ENCODE measurements around the gene VGLL4. TPM values are rescaled to one million over a fixed set of nuclear protein-coding genes. Genes with fewer than 3 reads are reported as not detected.

Gene VGLL4
- total and polyA plus RNA-seq, 2 experiments from 2014 or later = 30.9 to 46.5 TPM

DNA sequence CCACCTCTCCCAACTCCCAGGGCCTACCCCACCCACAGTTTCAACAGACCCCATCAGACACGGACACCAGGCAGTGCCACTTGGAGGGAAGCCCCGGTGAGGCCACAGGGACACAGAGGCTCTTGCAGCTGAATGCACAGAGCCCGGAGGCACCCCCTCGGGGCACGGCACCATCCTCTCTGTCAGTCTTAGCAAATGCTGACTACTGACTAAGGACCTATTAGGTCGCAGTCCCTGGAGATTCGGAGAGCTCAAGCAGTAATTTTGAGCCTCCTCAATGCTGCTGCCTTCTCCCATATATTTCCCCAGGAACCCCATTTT lies 79.9 kb downstream of the VGLL4 start:
- no peak overlapping the region for H3K9ac ChIP-seq
- no peaks in the 10 kb centered on the region for H3K27me3 ChIP-seq (replicated peaks; ENCODE audit: insufficient read depth)
- no peak overlapping the region for H3K4me2 ChIP-seq (ENCODE audit: unreplicated experiment)
- peaks cover 16% of the 10 kb centered on the region for H3K4me1 ChIP-seq (ENCODE audit: insufficient read depth)
- H4K20me1 ChIP-seq (ENCODE audit: insufficient read depth) = no peaks in the 10 kb centered on the region
- no peaks in the 10 kb centered on the region for H3K9me2 ChIP-seq (ENCODE audit: insufficient read depth)
- H3K36me3 ChIP-seq (ENCODE audit: low read depth) = peaks cover 11% of the 10 kb centered on the region; the same call in 1 of the 2 replicates
- H3K79me2 ChIP-seq (ENCODE audit: insufficient read depth) = peaks cover 91% of the 10 kb centered on the region
- no peak overlapping the region for H3K27ac ChIP-seq
- DNase-seq = no peak
- in situ Hi-C loops (cut with MboI) = no loop called here
- no peaks in the 10 kb centered on the region for H3K9me3 ChIP-seq (ENCODE audit: low read depth)
- peaks cover 29% of the 10 kb centered on the region for H3F3A ChIP-seq (ENCODE audit: insufficient read depth)
- H2AFZ ChIP-seq = no peak overlapping the region
- no peak overlapping the region for H3K4me3 ChIP-seq
- TF ChIP-seq EZH2 (IDR thresholded peaks at IDR 0.05; ENCODE audit: insufficient read depth, poor library complexity, severe bottlenecking) (no peak), EZH2phosphoT487 (IDR thresholded peaks at IDR 0.05; ENCODE audit: insufficient read depth, low read depth) (no peak)
- WGBS, 2 experiments (ENCODE audit: low coverage in 1 of 2, low lambda C conversion rate in 2 of 2, missing lambda C conversion rate in 2 of 2) = 83 to 93% methylated on average over 7 of the region's 7 CpGs

DNA sequence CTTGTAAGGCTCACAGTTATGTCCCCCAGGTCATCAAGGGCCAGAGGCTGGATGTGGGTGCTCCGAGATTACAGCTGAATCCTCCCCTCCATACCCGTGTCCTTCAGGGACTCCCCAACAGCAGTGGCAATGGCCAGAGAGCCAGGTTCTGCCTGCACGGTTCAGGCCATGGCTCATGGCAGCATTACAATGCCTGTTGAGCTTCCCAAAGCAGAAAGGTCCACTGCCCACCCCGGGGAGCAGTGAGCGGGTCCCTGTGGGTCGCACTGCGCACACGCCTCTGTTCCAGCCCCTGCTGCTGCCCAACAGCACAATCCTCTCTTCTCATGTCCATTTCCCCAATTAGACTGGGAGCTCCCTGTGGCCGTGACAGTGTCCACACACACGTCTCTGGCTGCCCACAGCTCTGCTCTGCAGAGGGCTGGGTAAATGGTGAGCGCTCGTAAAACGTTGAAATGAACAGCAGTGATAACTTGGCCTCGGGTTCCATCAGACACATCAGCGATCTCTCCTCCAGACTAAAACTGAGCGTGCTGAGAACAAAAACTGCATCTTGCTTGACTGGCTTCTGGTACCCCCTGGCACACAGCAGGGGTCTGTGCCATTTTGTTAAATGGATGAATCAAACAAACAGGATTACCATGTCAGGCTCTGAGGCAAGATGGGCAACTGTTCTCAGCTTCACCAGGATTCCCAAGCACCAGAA lies 80.4 kb downstream of the VGLL4 start:
- Histone ChIP-seq H2AFZ (no peak overlapping the region), H3F3A (ENCODE audit: insufficient read depth) (peaks cover 33% of the 10 kb centered on the region), H3K9ac (no peak overlapping the region), H3K4me1 (ENCODE audit: insufficient read depth) (peaks cover 17% of the 10 kb centered on the region), H3K36me3 (ENCODE audit: low read depth) (peaks cover 11% of the 10 kb centered on the region; the same call in 1 of the 2 replicates), H3K27me3 (replicated peaks; ENCODE audit: insufficient read depth) (no peaks in the 10 kb centered on the region), H4K20me1 (ENCODE audit: insufficient read depth) (no peaks in the 10 kb centered on the region), H3K9me2 (ENCODE audit: insufficient read depth) (no peaks in the 10 kb centered on the region), H3K27ac (no peak overlapping the region), H3K4me3 (no peak overlapping the region), H3K9me3 (ENCODE audit: low read depth) (no peaks in the 10 kb centered on the region), H3K79me2 (ENCODE audit: insufficient read depth) (peaks cover 95% of the 10 kb centered on the region), H3K4me2 (ENCODE audit: unreplicated experiment) (no peak overlapping the region)
- in situ Hi-C loops (cut with MboI) = no loop called here
- 83 to 85% methylated on average over 15 to 16 of the region's 16 CpGs for WGBS, 2 experiments (ENCODE audit: low coverage in 1 of 2, low lambda C conversion rate in 2 of 2, missing lambda C conversion rate in 2 of 2)
- DNase-seq = no peak
- TF ChIP-seq EZH2 (IDR thresholded peaks at IDR 0.05; ENCODE audit: insufficient read depth, poor library complexity, severe bottlenecking) (no peak), EZH2phosphoT487 (IDR thresholded peaks at IDR 0.05; ENCODE audit: insufficient read depth, low read depth) (no peak)

DNA sequence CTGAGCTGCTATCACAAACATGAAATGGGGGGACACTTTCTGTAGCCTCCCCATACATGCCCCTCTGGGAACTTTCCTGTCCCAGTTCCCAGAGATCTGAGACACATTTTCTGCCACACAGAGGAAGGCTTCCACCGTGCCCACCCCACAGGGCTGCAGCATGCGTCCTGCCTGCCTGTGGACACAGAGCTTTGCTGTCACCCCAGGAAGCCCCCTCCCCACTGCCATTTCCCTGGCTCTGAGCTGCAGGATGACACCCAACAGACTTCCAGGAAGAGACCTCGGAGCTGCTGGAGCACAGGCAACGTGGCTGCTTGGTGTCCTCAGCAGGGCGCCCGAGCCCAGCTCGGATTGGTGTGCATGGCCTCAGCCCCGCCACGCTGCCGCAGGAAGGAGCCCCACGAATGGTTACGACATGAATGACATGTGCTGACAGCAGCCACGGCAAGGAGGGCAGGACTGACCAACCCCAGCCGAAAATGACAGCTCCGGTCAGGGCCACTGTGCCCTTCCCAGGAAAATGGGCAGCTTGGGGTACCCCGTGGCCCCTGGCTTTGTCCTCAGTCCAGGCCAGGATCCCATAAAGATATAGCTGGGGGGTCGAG lies 81.3 kb downstream of the VGLL4 start:
- in situ Hi-C loops (cut with MboI) = no loop called here
- no peak for TF ChIP-seq EZH2phosphoT487 (IDR thresholded peaks at IDR 0.05; ENCODE audit: insufficient read depth, low read depth)
- no peak for TF ChIP-seq EZH2 (IDR thresholded peaks at IDR 0.05; ENCODE audit: insufficient read depth, poor library complexity, severe bottlenecking)

DNA sequence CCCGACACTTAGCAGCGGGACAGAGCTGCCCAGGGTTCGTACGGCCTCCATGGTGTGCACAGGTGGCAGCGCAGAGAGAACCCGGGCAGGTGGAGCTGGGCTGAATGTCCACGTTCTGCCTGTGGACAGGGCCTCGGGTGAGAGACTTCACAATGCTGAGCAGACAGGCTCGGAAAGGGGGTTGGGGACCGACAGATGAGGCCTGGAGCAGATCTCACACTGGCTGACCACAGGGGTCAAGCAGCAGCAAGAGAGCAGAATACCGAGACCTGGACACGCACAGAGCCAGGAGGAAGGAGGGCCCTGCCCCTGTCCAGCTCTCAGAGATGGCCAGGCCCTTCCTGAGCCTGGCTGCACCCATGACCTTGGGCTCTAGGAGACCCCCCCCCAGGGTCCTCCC lies 83.0 kb downstream of the VGLL4 start:
- H3K36me3 ChIP-seq (ENCODE audit: low read depth) = peaks cover 10% of the 10 kb centered on the region; the same call in 1 of the 2 replicates
- in situ Hi-C loops (cut with MboI) = no loop called here
- no peak for DNase-seq

More for the DNA sequence above, 81.3 kb downstream of the VGLL4 start:
- Histone ChIP-seq H2AFZ (no peak overlapping the region), H3K9me3 (ENCODE audit: low read depth) (no peaks in the 10 kb centered on the region), H3K36me3 (ENCODE audit: low read depth) (peaks cover 9% of the 10 kb centered on the region; the same call in 1 of the 2 replicates), H3K9ac (no peak overlapping the region), H3F3A (ENCODE audit: insufficient read depth) (peaks cover 36% of the 10 kb centered on the region), H4K20me1 (ENCODE audit: insufficient read depth) (no peaks in the 10 kb centered on the region), H3K4me3 (no peak overlapping the region), H3K4me2 (ENCODE audit: unreplicated experiment) (no peak overlapping the region), H3K27ac (no peak overlapping the region), H3K9me2 (ENCODE audit: insufficient read depth) (no peaks in the 10 kb centered on the region), H3K79me2 (ENCODE audit: insufficient read depth) (peaks cover 90% of the 10 kb centered on the region), H3K4me1 (ENCODE audit: insufficient read depth) (peaks cover 17% of the 10 kb centered on the region), H3K27me3 (replicated peaks; ENCODE audit: insufficient read depth) (no peaks in the 10 kb centered on the region)
- no peak for DNase-seq
- 85% methylated on average over 17 of the region's 17 CpGs for WGBS, 2 experiments (ENCODE audit: low coverage in 1 of 2, low lambda C conversion rate in 2 of 2, missing lambda C conversion rate in 2 of 2)

More for the DNA sequence above, 83.0 kb downstream of the VGLL4 start:
- H3K27ac ChIP-seq = no peak overlapping the region
- TF ChIP-seq EZH2phosphoT487 (IDR thresholded peaks at IDR 0.05; ENCODE audit: insufficient read depth, low read depth) (no peak), EZH2 (IDR thresholded peaks at IDR 0.05; ENCODE audit: insufficient read depth, poor library complexity, severe bottlenecking) (no peak)
- peaks cover 88% of the 10 kb centered on the region for H3K79me2 ChIP-seq (ENCODE audit: insufficient read depth)
- no peak overlapping the region for H3K4me2 ChIP-seq (ENCODE audit: unreplicated experiment)
- H3K9me2 ChIP-seq (ENCODE audit: insufficient read depth) = no peaks in the 10 kb centered on the region
- H3K27me3 ChIP-seq (replicated peaks; ENCODE audit: insufficient read depth) = no peaks in the 10 kb centered on the region
- H2AFZ ChIP-seq = no peak overlapping the region
- H3K9me3 ChIP-seq (ENCODE audit: low read depth) = no peaks in the 10 kb centered on the region
- 98% methylated on average over 12 of the region's 12 CpGs for WGBS, 2 experiments (ENCODE audit: low coverage in 1 of 2, low lambda C conversion rate in 2 of 2, missing lambda C conversion rate in 2 of 2)
- H3K4me1 ChIP-seq (ENCODE audit: insufficient read depth) = peaks cover 21% of the 10 kb centered on the region
- no peak overlapping the region for H3K4me3 ChIP-seq
- H3F3A ChIP-seq (ENCODE audit: insufficient read depth) = peaks cover 31% of the 10 kb centered on the region
- H4K20me1 ChIP-seq (ENCODE audit: insufficient read depth) = no peaks in the 10 kb centered on the region
- no peak overlapping the region for H3K9ac ChIP-seq

Measured in GM23248 (cell line).